Measurements from ENCODE around the gene LIF.

GRCh38 chr22:30230330-30230729 is 16.2 kb downstream of the LIF start:
- no peak for TF ChIP-seq EZH2phosphoT487 (IDR thresholded peaks at IDR 0.05; ENCODE audit: insufficient read depth, low read depth)
- no peak for TF ChIP-seq EZH2 (IDR thresholded peaks at IDR 0.05; ENCODE audit: insufficient read depth, poor library complexity, severe bottlenecking)

Data from GM23248 (cell line).